T-helper 22 cell (primary cell): Measurements from ENCODE around the gene CCDC190.
"Not testable (repeated sequence)": the region's sequence is repeated elsewhere in the genome, so short reads cannot be mapped to it uniquely, and the experiment has no call there.

Experiments
- DNase-seq: peaks from one replicate; pipeline ENCODE4 v3.0.0-alpha.2; 2020; ENCODE audit warnings: low read depth

Gene CCDC190

GRCh38 chr1:162832470-162832869, 28.5 kb downstream of the CCDC190 start:
- DNase-seq, result no peak

GRCh38 chr1:162829268-162829667, 31.7 kb downstream of the CCDC190 start:
- DNase-seq, result no peak

- no peak for DNase-seq
These were observed 37.0 kb downstream of the CCDC190 start for GRCh38 chr1:162823771-162824525.

DNA sequence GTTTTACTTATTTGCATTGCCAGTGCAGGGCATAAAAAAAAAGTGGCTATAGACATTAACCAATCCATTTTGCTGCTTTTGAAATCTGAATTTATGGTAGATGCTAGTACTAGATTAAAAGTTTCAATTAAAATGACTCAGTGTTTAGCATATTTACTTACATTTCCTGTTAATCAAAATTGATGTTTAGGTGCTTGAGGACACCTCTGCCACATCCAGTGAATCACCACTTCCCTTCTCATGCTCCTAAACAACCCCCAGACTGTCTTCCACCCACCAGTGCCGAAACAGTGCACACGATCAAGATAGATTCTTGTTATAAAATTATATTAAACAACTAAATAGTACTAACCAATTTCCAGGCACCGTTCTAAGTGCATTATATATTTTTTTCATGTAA, 37.7 kb downstream of the CCDC190 start:
- no peak for DNase-seq

DNA sequence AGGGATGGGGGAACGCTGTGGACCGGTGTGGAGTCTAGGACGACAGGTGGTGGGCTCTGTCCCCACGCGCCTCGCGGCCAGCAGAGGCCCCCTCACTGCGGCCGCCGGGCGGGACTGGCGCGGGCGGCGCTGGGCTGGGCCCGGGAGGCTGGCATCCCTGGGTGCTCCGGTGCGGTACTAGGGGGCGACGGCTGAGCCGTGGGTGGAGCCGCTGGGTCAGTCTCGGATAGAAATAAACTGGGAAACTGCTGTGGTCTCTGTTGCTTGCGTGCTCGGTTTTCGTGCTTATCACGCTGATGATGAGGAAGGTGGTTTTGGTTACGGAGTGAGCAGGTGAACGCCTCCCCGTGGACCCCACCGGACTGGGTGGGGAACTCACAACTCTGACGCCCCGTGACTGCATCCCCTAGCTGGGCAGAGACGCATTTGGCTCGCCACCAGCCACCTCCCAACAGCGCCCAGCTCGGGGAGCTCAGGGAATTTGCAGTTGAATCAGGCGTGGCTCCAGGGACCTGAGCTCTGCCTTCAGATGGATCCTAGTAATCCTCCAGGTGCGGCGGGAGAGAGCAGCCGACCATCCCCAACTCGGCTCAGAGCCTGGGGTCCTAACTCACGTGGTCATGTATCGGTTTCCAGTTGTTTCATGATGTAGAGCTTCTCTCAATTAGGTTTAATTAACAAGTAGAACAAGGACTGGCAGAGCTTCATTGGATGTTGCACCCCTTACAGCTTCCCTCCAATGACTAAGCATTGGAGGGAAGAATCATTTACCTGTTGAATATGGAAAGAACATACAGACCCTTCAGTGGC, 38.4 kb downstream of the CCDC190 start:
- no peak for DNase-seq

- not testable (repeated sequence) for DNase-seq
These were observed 42.3 kb downstream of the CCDC190 start for GRCh38 chr1:162818666-162819065.

- not testable (repeated sequence) for DNase-seq
These were observed 42.8 kb downstream of the CCDC190 start for GRCh38 chr1:162818136-162818535.

- not testable (repeated sequence) for DNase-seq
These were observed 48.6 kb downstream of the CCDC190 start for GRCh38 chr1:162812357-162812756.

- not testable (repeated sequence) for DNase-seq
These were observed 53.5 kb downstream of the CCDC190 start for GRCh38 chr1:162807503-162807902.
